Measurements from ENCODE around the gene APOOL.

Gene APOOL

DNA sequence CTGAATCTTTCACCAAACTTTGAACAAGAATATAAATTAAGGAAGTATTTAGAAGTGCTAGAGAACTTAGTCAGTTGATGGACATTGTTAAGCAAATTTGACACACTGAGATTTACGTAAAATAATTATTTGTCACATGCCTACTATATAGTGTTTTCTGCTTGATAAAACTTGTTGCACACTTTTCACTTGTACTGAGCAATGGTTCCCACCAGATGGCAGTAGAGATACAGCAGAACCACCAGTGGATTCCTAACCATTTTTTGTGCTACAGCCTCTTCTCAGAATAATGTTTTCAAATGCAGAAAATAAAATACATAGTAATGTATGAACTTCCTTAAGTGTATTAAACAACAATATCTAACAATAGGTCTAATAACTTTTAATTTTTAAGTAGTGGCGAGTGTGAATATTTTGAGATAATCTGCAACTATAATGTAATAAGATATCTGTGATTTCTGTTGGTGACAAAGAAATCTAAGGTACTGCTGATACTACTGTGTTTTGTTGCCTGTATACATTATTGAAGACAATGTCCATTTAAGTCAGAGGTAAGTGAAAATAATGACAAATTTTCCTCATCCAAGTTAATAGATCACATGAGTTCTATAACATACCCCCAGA lies 81.2 kb downstream of the APOOL start:
- DNase-seq = peak; percentile 41

DNA sequence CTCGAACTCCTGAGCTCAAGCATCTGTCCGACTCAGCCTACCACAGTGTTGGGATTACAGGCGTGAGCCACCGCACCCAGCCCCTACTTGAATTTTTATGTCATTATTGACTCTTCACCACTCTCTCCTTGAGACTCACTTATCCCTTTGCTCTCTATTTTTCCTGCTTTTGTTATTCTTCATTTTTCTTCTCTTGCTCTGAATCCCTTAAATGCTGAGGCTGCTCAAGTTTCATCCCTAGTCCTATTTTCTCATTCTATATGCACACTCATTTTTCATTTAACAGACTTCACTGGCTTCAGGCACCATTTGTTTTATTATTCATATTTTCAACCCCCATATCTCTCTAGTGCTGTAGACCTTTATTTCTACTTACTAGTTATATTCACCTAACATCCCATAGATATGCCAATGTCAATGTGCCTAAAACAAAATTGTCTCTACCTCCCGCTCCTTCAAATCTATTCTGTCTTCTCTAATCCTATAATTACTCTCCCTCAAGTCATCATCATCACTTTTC lies 85.7 kb downstream of the APOOL start:
- no peak for DNase-seq

DNA sequence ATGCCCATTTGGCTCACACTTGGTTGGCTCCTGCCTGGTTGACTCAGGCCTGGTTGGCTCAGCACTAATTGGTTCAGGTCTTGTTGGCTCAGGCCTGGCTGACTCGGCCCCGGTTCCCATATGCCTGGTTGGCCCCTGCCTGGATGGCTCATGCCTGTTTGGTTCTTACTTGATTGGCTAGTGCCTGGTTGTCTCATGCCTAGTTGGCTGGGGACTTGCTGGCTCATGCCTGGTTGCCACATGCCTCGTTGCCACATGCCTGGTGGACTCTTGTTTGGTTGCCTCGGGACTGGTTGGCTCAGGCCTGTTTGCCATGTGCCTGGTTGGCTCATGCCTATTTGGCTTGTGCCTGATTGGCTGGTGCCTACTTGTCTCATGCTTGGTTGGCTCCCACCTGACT lies 103.7 kb downstream of the APOOL start:
- DNase-seq = no peak

DNA sequence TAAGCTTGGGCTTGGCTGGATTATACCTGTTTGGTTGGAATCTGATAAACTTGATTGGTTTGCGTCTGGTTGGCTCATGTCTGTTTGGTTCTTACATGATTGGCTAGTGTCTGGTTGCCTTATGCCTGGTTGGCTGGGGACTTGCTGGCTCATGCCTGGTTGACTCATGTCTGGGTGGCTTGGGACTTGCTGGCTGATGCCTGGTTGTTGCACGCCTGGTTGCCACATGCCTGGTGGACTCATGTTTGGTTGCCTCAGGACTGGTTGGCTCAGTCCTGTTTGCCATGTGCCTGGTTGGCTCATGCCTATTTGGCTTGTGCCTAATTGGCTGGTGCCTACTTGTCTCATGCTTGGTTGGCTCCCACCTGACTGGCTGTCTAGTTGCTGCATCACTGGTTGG lies 104.5 kb downstream of the APOOL start:
- no peak for DNase-seq

DNA sequence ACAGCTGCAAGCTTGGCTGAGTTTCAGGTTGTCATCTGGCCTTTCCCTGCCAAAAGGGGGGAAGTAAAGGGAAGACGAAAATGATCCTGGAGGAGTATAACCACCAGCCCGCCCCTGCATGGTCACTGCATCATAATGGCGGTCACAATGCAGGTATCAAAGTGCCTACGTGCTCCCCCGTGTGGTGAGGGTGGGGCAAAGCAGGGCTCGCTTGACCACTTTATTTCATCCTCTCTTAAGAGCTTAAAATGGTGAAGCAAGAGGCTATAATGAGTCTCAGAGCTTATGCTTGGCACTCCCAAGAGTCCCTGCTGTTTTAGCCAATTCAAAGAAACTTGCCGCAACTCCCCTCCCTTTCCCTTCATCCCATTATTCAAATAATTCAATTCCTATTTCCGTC lies 105.6 kb downstream of the APOOL start:
- DNase-seq = no peak

DNA sequence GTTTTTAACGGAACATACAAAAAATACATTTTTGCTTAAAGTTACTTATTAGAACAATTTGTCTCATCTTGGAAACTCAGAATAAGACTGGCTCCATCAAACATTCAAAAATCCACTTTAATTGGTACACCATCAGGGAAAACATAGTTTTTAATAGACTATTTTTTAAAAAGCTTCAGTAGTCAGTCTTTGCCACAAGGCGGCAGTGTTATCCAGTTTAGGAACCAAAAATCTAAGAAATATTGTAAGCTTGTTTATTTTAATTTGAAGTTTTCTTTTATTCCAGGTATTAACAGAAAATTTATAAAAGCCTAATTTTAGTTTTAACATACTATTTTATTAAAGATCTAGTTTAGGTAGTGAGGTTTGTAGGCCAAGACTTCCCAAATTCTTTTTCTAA lies 107.7 kb downstream of the APOOL start:
- peak; percentile 49 for DNase-seq

DNA sequence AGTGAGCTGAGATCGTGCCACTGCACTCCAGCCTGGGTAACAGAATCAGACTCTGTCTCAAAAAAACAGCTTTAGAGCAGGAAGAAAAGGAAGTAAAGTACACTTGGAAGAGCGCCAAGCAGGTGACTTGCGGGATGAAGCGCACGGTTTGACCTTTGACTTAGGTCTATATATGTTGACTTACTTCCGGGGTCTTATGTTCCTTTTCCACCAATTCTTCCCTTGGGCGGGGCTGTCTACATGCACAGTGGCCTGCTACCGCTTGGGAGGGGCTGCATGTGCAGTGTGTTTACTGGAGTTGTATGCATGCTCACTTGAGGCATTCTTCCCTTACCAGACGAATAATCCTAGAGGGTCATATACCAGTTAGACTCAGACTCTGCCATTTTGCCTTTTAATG lies 108.6 kb downstream of the APOOL start:
- no peak for DNase-seq

DNA sequence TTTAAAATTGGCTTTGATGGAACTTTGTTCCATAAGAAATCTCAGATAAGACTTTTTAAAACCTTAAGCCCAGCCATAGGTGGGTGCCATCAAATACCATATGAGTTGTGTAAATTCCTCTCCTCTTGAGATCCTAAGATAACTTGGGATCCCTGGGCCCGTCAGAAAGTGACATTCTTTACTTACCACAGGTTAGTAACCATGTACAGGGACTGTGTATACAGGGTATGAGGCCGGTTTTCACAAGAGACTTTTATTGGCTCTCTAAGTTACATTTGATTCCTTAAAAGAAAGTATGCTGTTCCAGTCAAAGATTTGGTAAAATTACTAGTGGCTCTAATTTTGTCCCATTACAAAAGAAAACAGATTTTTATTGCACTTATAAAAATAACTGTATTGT lies 110.1 kb downstream of the APOOL start:
- no peak for DNase-seq

DNA sequence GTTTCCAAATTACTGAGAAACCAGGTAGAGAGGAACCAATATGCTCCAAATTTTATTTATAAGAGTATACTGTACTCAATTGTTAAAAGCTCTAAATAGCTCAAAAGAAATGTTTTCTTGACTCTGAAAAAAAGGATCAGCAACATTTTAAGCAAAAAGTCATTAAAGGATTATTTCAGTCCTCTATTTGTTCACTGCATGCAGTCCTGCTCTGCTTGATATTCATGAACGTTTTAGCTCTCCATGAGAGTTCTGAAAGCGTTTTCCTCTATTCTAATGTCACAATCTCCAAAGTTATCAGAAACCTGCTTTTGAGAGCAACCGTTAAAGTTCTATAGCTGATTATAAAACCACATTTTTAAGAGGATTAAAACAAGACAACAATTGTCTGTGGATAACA lies 110.5 kb downstream of the APOOL start:
- DNase-seq = no peak

DNA sequence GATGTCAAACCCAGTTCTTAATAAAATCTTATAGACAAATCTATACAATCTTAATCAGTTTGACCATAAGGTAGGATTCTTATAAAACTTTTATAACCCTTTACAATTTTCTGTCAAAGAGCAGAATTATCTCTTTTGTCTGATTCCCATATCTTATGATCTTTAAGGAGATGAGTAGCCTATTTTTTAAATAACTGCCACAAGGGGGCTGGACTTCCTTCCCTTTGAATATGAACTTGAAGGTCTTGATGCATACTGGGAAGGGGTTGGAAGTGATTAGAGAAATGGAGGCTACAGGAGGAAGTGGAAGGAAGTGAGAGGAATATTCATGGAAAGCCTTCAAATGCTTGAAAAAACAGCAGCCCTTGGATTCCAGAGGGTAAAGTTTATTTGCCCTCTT lies 111.1 kb downstream of the APOOL start:
- DNase-seq = no peak

DNA sequence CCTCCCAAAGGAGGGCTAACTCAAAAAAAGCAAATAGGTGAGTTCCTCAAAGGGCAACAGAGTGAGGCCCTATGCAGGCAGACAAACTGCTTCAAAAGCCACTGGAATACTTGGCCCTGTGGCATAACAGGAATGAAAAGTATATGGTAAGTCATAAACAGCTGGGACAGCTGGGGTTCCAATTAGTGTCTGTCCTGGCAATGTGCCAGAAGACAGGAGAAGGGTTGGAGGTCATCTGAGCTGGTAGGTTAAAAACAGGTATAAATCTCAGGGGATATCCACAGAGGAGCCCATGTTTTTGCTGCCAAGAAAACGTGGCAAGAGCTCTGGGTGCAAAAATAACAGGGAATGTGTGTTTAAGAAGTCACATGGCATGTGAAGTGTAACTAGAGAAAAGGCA lies 111.6 kb downstream of the APOOL start:
- no peak for DNase-seq

DNA sequence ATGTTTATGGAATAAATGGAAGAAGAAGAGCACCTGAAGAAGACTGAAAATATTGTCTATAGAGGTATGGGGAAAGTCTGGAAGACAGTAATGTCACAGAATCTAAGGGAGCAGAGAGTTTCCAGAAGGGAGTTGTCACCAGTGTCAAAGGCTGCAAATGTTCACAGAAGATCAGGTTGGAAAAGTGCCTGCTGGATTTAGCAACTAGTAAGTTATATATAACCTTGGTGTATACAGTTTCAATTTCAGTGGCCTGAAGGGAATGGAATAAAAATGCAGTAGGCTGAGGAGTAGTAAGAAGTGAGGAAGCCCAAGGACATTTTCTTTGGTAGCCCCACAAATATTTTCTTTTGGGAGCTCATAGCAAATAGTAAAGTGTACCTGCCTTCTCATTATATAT lies 132.7 kb downstream of the APOOL start:
- DNase-seq = no peak

DNA sequence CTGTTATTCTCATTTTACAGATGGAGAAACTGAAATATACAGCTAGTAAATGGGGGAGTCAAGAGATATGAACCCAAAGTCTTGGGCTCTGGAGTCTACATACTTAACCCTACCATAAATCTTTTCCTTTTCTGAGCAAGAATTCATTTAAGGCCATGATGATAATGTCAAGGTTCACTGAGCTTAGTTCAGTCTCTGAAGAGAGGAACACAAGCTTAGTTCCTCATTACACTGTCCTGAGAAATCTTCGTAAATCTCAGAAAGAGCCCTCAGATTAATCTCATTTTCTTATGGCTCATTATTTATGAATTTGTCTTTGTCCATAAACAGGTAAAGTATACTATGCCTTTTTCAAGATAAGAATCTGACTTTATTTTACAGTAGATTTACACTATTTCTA lies 135.7 kb downstream of the APOOL start:
- no peak for DNase-seq

DNA sequence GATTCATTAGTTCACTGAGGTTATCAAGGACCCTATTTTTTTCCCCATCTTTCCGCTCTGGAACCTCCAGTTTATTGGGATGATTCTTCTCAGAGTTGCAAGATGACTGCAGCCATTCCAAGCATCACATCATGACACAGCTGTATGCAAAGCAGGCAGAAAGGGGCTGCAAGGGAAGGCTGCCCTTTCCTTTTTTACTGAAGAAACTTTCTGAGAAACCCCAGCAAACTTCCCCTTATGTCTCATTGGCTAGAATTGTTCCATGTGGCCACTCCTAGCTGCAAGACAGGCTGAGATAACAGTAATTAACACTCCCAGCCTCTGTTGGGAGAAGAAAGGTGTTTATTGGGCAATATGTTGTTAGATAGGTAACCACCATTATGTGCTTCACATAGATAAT lies 137.3 kb downstream of the APOOL start:
- DNase-seq = no peak

Data from eye (tissue), 1 donor.